Kidney (tissue), 14 donors: Measurements from ENCODE around the gene INTU. TPM values are rescaled to one million over a fixed set of nuclear protein-coding genes. Genes with fewer than 3 reads are reported as not detected.

ENCODE experiments used
- DNase-seq, 5 donors: peaks; one replicate each; pipeline ENCODE4 v3.0.0-alpha.2; 2013 to 2020
- FAIRE-seq: peaks from 2 replicates; lab custom pipeline; 2012; peaks lifted over from hg19 to GRCh38; lab: Jason Lieb, UNC
- H3K27ac ChIP-seq, 2 donors: one replicate each; pipeline ENCODE4 v1.7.0; 2013; ENCODE audit warnings: low read depth in 2 of 2, low read length in 2 of 2, inconsistent platforms in 1 of 2
- H3K27me3 ChIP-seq: one replicate; pipeline ENCODE4 v1.7.1; 2013; ENCODE audit warnings: low read length, inconsistent platforms; ENCODE audit not compliant: control insufficient read depth, insufficient read depth
- H3K36me3 ChIP-seq, 3 donors: one replicate each; pipeline versions ENCODE4 v1.7.0 to v1.7.1; 2013; ENCODE audit warnings: low read length in 3 of 3, control low read depth in 1 of 3, inconsistent platforms in 1 of 3; ENCODE audit not compliant: insufficient read depth in 3 of 3, control insufficient read depth in 2 of 3
- H3K4me1 ChIP-seq, 3 donors: one replicate each; pipeline versions ENCODE4 v1.7.0 to v1.7.1; 2013; ENCODE audit warnings: low read length in 3 of 3, inconsistent platforms in 1 of 3, low read depth in 1 of 3; ENCODE audit not compliant: control insufficient read depth in 2 of 3, insufficient read depth in 2 of 3
- H3K4me3 ChIP-seq, 3 donors: one replicate each; pipeline versions ENCODE4 v1.7.0 to v1.8.1; 2013; ENCODE audit warnings: low read length in 3 of 3, control low read depth in 1 of 3, inconsistent platforms in 1 of 3
- H3K9ac ChIP-seq, 3 donors: one replicate each; pipeline versions ENCODE4 v1.7.0 to v1.7.1; 2013; ENCODE audit warnings: low read length in 3 of 3, control low read depth in 1 of 3, inconsistent platforms in 1 of 3
- H3K9me3 ChIP-seq, 3 donors: one replicate each; pipeline versions ENCODE4 v1.7.0 to v1.7.1; 2013; ENCODE audit warnings: low read length in 3 of 3, control low read depth in 1 of 3, inconsistent platforms in 1 of 3; ENCODE audit not compliant: control insufficient read depth in 2 of 3, insufficient read depth in 1 of 3
- CTCF ChIP-seq: IDR thresholded peaks from 3 replicates; pipeline ENCODE4 v1.5.1; 2012; ENCODE audit warnings: mild to moderate bottlenecking, moderate library complexity, borderline replicate concordance; ENCODE audit not compliant: insufficient read depth; ENCODE audit errors: extremely low read depth
- intact Hi-C: fragments of 100-400 bp; cut with DNase I; formaldehyde crosslinking; loops from one replicate; pipeline ENCODE4 v1.11.1; 2022
- polyA plus RNA-seq: library from polyadenylated mRNA; stranded (reverse); fragments of 350-450 nt; fragmentation: Illumina TruSeq; extraction: RNeasy Lipid Tissue Mini Kit (QIAGEN cat#74804); gene quantifications from one replicate; pipeline ENCODE4 v1.2.3, GENCODE V29; 2014; ENCODE audit warnings: low read depth, low replicate concordance; ENCODE audit not compliant: insufficient read depth
- total RNA-seq: library from RNA; stranded (reverse); fragmentation: NEBNext Ultra II Directional; extraction: Animal tissue kit (Norgen Biotek cat#: 25700); gene quantifications from one replicate; pipeline ENCODE4 v1.2.1, GENCODE V29; 2021
- donor health status: control.
- donor health status: control.
- donor health status: control.
- donor health status: control.
- donor health status: control.
- donor health status: DM: yes; HTN: yes; CAD: no.
- donor health status: Normal renal cell carcinoma (clear cell type).

Gene INTU
- total and polyA plus RNA-seq, 2 donors from 2014 or later = 2.6 to 8.3 TPM

- no peak for DNase-seq
- H3K27ac ChIP-seq = no peak overlapping the region
- no peak overlapping the region for H3K9ac ChIP-seq
- no peaks in the 10 kb centered on the region for H3K4me1 ChIP-seq
- H3K27me3 ChIP-seq = no peaks in the 10 kb centered on the region
- H3K4me3 ChIP-seq = no peak overlapping the region
- TF ChIP-seq CTCF = no peak
- no peak for FAIRE-seq
- H3K9me3 ChIP-seq = no peaks in the 10 kb centered on the region
- peaks cover 0 to 5% (median 0%) of the 10 kb centered on the region in 3 donors for H3K36me3 ChIP-seq
- intact Hi-C loops = no loop called here
Observed at GRCh38 chr4:127687580-127687979, 54.8 kb downstream of the INTU start.

- no peak overlapping the region for H3K9ac ChIP-seq
- no peaks in the 10 kb centered on the region for H3K36me3 ChIP-seq
- no peak for DNase-seq
Observed at GRCh38 chr4:127698789-127699200, 66.0 kb downstream of the INTU start.

GRCh38 chr4:127708985-127709384, 76.2 kb downstream of the INTU start:
- FAIRE-seq = no peak
- Histone ChIP-seq H3K9ac (no peak overlapping the region), H3K4me1 (no peaks in the 10 kb centered on the region), H3K4me3 (no peak overlapping the region), H3K9me3 (no peaks in the 10 kb centered on the region), H3K36me3 (peaks cover 0 to 5% (median 2%) of the 10 kb centered on the region in 3 donors), H3K27ac (no peak overlapping the region), H3K27me3 (no peaks in the 10 kb centered on the region)
- intact Hi-C loops = no loop called here
- no peak for TF ChIP-seq CTCF
- peak in 3 of 5 donors; percentile 24 to 70 (median 37) for DNase-seq

More at GRCh38 chr4:127698789-127699200, 66.0 kb downstream of the INTU start:
- no peak for TF ChIP-seq CTCF
- Histone ChIP-seq H3K4me1 (no peaks in the 10 kb centered on the region), H3K4me3 (no peak overlapping the region), H3K9me3 (peaks cover 0 to 8% (median 0%) of the 10 kb centered on the region in 3 donors), H3K27me3 (no peaks in the 10 kb centered on the region), H3K27ac (no peak overlapping the region)
- intact Hi-C loops = no loop called here
- FAIRE-seq = no peak

GRCh38 chr4:127709456-127709855, 76.7 kb downstream of the INTU start:
- Histone ChIP-seq H3K4me1 (no peaks in the 10 kb centered on the region), H3K4me3 (no peak overlapping the region), H3K9me3 (no peaks in the 10 kb centered on the region), H3K27ac (no peak overlapping the region), H3K36me3 (peaks cover 0 to 5% (median 2%) of the 10 kb centered on the region in 3 donors), H3K9ac (no peak overlapping the region), H3K27me3 (no peaks in the 10 kb centered on the region)
- DNase-seq (peak in 1 of 5 donors; percentile 2), FAIRE-seq (no peak)
- intact Hi-C loops = no loop called here
- TF ChIP-seq CTCF = no peak
